Astrocyte (in vitro differentiated cells and primary cell): ENCODE measurements around the gene C2CD4B. TPM values are rescaled to one million over a fixed set of nuclear protein-coding genes. Genes with fewer than 3 reads are reported as not detected.

Experiments used
- DNase-seq: peaks from one replicate; pipeline ENCODE4 v3.0.0-alpha.2; 2010; ENCODE audit warnings: low read depth
- FAIRE-seq: peaks from 2 replicates; lab custom pipeline; 2011; peaks lifted over from hg19 to GRCh38; lab: Jason Lieb, UNC
- H2AFZ ChIP-seq: 2 replicates; pipeline ENCODE4 v1.6.0; 2012; ENCODE audit warnings: low read depth, low read length, inconsistent platforms
- H3K27ac ChIP-seq: 2 replicates; pipeline ENCODE4 v1.5.1; 2011; ENCODE audit warnings: low read depth, low read length, inconsistent platforms
- H3K27me3 ChIP-seq: 2 replicates; pipeline ENCODE4 v1.6.0; 2011; ENCODE audit warnings: low read length, inconsistent platforms; ENCODE audit not compliant: insufficient read depth
- H3K36me3 ChIP-seq: 2 replicates; pipeline ENCODE4 v1.5.1; 2011; ENCODE audit warnings: low read length, inconsistent platforms; ENCODE audit not compliant: insufficient read depth
- H3K4me1 ChIP-seq: 2 replicates; pipeline ENCODE4 v1.5.1; 2011; ENCODE audit warnings: low read length, inconsistent platforms; ENCODE audit not compliant: insufficient read depth
- H3K4me2 ChIP-seq: 2 replicates; pipeline ENCODE4 v1.6.0; 2012; ENCODE audit warnings: low read length, inconsistent platforms
- H3K4me3 ChIP-seq: 2 replicates; pipeline ENCODE4 v1.5.1; 2011; ENCODE audit warnings: low read depth, mild to moderate bottlenecking, low read length, inconsistent platforms; ENCODE audit not compliant: insufficient read depth
- H3K79me2 ChIP-seq: 2 replicates; pipeline ENCODE4 v1.6.0; 2012; ENCODE audit warnings: mild to moderate bottlenecking, low read length, inconsistent platforms; ENCODE audit not compliant: insufficient read depth
- H3K9ac ChIP-seq: 2 replicates; pipeline ENCODE4 v1.6.0; 2012; ENCODE audit warnings: mild to moderate bottlenecking, low read length, inconsistent platforms
- H3K9me3 ChIP-seq: 2 replicates; pipeline ENCODE4 v1.5.1; 2012; ENCODE audit warnings: low read depth, mild to moderate bottlenecking, low read length, inconsistent platforms; ENCODE audit not compliant: insufficient read depth
- H4K20me1 ChIP-seq: 2 replicates; pipeline ENCODE4 v1.6.0; 2012; ENCODE audit warnings: low read length, inconsistent platforms; ENCODE audit not compliant: insufficient read depth
- H3K27ac Mint-ChIP-seq: one replicate; pipeline ENCODE4 v1.8.0; 2021; ENCODE audit warnings: mild to moderate bottlenecking, mixed read lengths; ENCODE audit not compliant: unreplicated experiment
- H3K27me3 Mint-ChIP-seq: one replicate; pipeline ENCODE4 v1.8.0; 2021; ENCODE audit warnings: low read depth, mixed read lengths; ENCODE audit not compliant: unreplicated experiment
- H3K36me3 Mint-ChIP-seq: one replicate; pipeline ENCODE4 v1.8.0; 2021; ENCODE audit warnings: low read depth, mixed read lengths; ENCODE audit not compliant: unreplicated experiment
- H3K4me1 Mint-ChIP-seq: one replicate; pipeline ENCODE4 v1.8.0; 2021; ENCODE audit warnings: low read depth, mixed read lengths; ENCODE audit not compliant: unreplicated experiment
- H3K4me3 Mint-ChIP-seq: one replicate; pipeline ENCODE4 v1.8.0; 2021; ENCODE audit warnings: mild to moderate bottlenecking, moderate library complexity, mixed read lengths; ENCODE audit not compliant: unreplicated experiment
- H3K9me3 Mint-ChIP-seq: one replicate; pipeline ENCODE4 v1.8.0; 2021; ENCODE audit warnings: mild to moderate bottlenecking, mixed read lengths; ENCODE audit not compliant: unreplicated experiment
- EZH2 ChIP-seq: IDR thresholded peaks from 2 replicates; pipeline ENCODE4 v1.6.1; 2012; ENCODE audit warnings: mild to moderate bottlenecking, low read length, inconsistent platforms; ENCODE audit not compliant: insufficient read depth
- total RNA-seq: library from RNA; stranded (reverse); gene quantifications from 2 replicates; pipeline ENCODE4 v1.2.1, GENCODE V29; 2021
- TF ChIP-seq, protein P1 (sequence below): IDR thresholded peaks from 2 replicates; pipeline ENCODE4 v1.5.1; 2011; ENCODE audit warnings: low read depth, mild to moderate bottlenecking, inconsistent platforms, low read length, moderate library complexity; ENCODE audit not compliant: insufficient read depth

Gene C2CD4B
- total RNA-seq, 1 donor from 2014 or later = not detected

DNA sequence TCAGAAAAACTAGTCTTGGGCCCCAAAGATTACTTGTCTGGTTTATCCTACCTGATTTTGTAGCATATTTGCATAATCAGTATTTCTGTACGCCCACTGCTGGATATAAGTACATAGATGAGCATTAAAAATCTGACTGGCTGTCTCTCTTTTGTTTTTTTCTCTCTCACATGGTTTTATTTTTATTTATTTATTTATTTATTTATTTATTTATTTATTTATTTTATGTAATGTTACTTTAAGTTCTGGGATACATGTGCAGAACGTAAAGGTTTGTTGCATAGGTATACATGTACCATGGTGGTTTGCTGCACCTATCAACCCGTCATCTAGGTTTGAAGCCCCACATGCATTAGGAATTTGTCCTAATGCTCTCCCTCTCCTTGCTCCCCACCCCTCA is 31.9 kb downstream of the C2CD4B start:
- Mint-ChIP-seq H3K4me3 (no peak overlapping the region), H3K4me1 (peaks cover 10% of the 10 kb centered on the region), H3K36me3 (no peaks in the 10 kb centered on the region), H3K27me3 (no peaks in the 10 kb centered on the region), H3K27ac (no peak overlapping the region), H3K9me3 (peaks cover 9% of the 10 kb centered on the region)
- H3K9ac ChIP-seq = no peak overlapping the region
- no peak overlapping the region for H3K27ac ChIP-seq
- no peak overlapping the region for H3K4me2 ChIP-seq
- FAIRE-seq = no peak
- peaks cover 14% of the 10 kb centered on the region for H3K4me1 ChIP-seq
- H3K9me3 ChIP-seq = no peaks in the 10 kb centered on the region
- H3K27me3 ChIP-seq = no peaks in the 10 kb centered on the region
- TF ChIP-seq, protein P1, sequence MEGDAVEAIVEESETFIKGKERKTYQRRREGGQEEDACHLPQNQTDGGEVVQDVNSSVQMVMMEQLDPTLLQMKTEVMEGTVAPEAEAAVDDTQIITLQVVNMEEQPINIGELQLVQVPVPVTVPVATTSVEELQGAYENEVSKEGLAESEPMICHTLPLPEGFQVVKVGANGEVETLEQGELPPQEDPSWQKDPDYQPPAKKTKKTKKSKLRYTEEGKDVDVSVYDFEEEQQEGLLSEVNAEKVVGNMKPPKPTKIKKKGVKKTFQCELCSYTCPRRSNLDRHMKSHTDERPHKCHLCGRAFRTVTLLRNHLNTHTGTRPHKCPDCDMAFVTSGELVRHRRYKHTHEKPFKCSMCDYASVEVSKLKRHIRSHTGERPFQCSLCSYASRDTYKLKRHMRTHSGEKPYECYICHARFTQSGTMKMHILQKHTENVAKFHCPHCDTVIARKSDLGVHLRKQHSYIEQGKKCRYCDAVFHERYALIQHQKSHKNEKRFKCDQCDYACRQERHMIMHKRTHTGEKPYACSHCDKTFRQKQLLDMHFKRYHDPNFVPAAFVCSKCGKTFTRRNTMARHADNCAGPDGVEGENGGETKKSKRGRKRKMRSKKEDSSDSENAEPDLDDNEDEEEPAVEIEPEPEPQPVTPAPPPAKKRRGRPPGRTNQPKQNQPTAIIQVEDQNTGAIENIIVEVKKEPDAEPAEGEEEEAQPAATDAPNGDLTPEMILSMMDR = no peak
- no peak for TF ChIP-seq EZH2
- H3K79me2 ChIP-seq = no peaks in the 10 kb centered on the region
- no peak overlapping the region for H3K4me3 ChIP-seq
- DNase-seq = no peak
- no peaks in the 10 kb centered on the region for H3K36me3 ChIP-seq
- H2AFZ ChIP-seq = no peak overlapping the region
- H4K20me1 ChIP-seq = no peaks in the 10 kb centered on the region

DNA sequence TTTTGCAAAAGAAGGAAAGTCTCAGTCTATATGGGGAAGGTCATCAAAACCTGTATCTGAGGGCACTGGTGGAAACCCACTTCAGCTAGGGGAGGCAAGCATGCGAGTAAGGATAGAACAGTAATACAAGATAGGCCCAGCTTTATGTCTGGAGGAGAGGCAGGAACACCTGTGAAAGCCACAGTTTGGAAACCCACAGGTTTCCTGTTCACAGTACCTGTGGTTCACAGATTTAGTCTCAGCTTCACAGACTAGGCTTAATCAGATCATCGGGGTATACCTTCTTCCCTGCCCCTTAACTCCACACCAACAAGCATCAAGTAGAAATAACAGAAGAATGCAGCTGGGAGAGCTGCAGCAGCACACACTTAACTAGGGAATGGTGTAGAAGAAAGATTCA is 36.2 kb downstream of the C2CD4B start:
- DNase-seq (no peak), FAIRE-seq (no peak)
- H3K4me3 Mint-ChIP-seq = no peak overlapping the region
- no peaks in the 10 kb centered on the region for H3K4me1 Mint-ChIP-seq
- Histone ChIP-seq H3K27me3 (no peaks in the 10 kb centered on the region), H3K4me3 (no peak overlapping the region), H3K27ac (no peak overlapping the region), H3K4me2 (no peak overlapping the region), H3K79me2 (no peaks in the 10 kb centered on the region), H3K9me3 (no peaks in the 10 kb centered on the region), H3K4me1 (no peaks in the 10 kb centered on the region), H3K36me3 (no peaks in the 10 kb centered on the region), H4K20me1 (no peaks in the 10 kb centered on the region), H2AFZ (no peak overlapping the region), H3K9ac (no peak overlapping the region)
- H3K27me3 Mint-ChIP-seq = no peaks in the 10 kb centered on the region
- TF ChIP-seq, protein P1 = no peak
- TF ChIP-seq EZH2 = no peak
- no peak overlapping the region for H3K27ac Mint-ChIP-seq
- peaks cover 6% of the 10 kb centered on the region for H3K9me3 Mint-ChIP-seq
- no peaks in the 10 kb centered on the region for H3K36me3 Mint-ChIP-seq

DNA sequence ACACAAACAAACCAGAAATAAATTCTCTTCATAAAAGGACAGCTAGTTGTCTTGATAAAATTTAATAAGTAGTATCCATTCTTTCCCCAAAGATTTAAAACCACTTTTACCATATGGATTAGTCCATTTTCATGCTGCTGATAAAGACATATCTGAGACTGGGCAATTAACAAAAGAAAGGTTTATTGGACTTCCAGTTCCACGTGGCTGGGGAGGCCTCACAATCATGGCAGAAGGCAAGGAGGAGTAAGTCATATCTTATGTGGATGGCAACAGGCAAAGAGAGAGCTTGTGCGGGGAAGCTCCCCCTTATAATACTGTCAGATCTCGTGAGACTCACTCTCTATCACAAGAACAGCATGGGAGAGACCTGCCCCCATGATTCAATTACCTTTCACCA is 38.7 kb downstream of the C2CD4B start:
- no peaks in the 10 kb centered on the region for H3K79me2 ChIP-seq

More for the DNA sequence above, 38.7 kb downstream of the C2CD4B start:
- DNase-seq (no peak), FAIRE-seq (no peak)
- H3K27me3 Mint-ChIP-seq = no peaks in the 10 kb centered on the region
- H3K27ac Mint-ChIP-seq = no peak overlapping the region
- TF ChIP-seq EZH2 = no peak
- TF ChIP-seq, protein P1 = no peak
- no peaks in the 10 kb centered on the region for H3K27me3 ChIP-seq
- no peak overlapping the region for H3K4me2 ChIP-seq
- peaks cover 2% of the 10 kb centered on the region for H3K9me3 Mint-ChIP-seq
- no peaks in the 10 kb centered on the region for H3K4me1 Mint-ChIP-seq
- no peaks in the 10 kb centered on the region for H3K36me3 Mint-ChIP-seq
- H4K20me1 ChIP-seq = no peaks in the 10 kb centered on the region
- H2AFZ ChIP-seq = no peak overlapping the region
- no peak overlapping the region for H3K9ac ChIP-seq
- H3K4me3 ChIP-seq = no peak overlapping the region
- H3K27ac ChIP-seq = no peak overlapping the region
- no peaks in the 10 kb centered on the region for H3K36me3 ChIP-seq
- H3K9me3 ChIP-seq = no peaks in the 10 kb centered on the region
- H3K4me1 ChIP-seq = no peaks in the 10 kb centered on the region
- H3K4me3 Mint-ChIP-seq = no peak overlapping the region
